Stimulated activated CD4-positive, alpha-beta T cell treated with anti-CD3 and anti-CD28 coated beads, Interleukin-4, amount 100 ng/mL, for 24 hours (primary cell): Measurements from ENCODE around the gene LRRN4CL.
"Not testable (repeated sequence)": the region's sequence is repeated elsewhere in the genome, so short reads cannot be mapped to it uniquely, and the experiment has no call there.

ENCODE experiments used
- DNase-seq: peaks from one replicate; pipeline ENCODE4 v3.0.0-alpha.2; 2020

The LRRN4CL gene

DNA sequence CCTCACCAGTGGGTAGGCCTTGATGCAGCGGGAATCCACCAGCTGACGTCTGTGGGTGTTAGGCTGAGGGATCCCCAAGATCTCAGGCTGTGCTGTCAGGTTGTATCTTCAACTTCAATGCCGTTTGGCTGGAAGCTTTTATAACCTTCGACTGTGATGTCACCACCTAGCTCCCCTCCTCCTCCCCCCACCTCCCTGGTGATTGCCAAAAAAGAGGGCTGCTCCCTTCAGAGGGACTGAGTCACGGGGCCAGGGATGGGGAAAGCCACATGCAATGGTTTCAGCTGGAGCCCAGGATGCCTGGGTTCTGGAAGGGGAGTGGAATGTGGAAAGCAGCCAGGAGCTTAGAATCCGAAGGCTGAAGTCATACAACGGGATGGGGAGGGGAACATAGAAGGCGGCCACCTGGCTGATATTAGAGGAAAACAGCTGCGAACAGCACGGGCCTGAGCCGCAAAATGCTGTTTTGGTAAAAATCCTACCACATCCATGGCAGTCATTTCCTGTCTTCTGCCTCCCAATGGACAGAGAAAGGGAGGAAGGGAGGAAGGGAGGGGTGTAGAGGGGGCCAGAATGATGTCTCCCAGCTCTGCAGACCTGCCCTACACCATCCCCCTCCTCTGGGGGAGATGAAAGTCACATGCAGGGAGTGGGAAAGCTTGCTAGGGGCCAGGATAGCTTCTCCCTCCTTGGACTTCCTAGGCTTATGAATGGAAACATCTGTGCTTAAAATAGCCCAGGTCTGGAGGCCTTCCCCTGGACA is at the start of gene LRRN4CL:
TSS of gene LRRN4CL (minus strand) at position 110 of the 763 bp plus-strand sequence. CDS start 1,022 bp downstream, outside the sequence.
- DNase-seq, result no peak

DNA sequence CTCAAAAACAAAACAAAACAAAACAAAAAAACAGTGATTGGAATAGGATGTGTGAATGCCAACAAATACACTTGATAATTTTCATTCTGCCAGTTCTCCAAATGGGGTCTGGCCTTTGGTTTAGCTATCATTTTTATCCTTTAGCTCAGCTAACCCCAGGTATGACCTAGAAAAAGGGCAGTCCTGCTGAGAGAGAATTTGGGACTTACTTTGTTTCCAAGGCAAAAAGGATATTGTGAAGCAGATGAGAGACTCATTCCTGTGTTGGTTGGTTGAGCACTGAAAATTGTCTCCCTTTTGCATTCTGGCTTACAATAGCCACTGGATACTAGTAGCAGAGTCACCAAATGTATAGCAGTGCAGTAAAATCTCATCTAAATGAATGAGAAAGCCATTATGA is 47.9 kb upstream of the LRRN4CL start:
- no peak for DNase-seq

DNA sequence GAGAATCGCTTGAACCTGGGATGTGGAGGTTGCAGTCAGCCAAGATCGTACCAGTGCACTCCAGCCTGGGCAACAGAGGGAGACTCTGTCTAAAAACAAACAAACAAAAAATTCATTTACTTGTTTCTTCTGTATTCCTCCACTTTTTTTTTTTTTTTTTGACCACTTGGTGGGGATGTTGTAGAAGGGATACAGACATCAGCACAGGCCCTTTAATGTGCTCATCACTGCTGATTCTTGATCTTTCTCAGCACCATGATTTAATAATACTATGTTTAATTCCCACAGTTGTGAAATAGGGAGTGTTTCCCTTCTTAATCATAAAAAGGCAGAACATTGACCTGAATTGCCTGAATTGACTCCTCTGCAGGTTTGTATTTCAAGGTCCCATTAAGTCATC is 43.5 kb upstream of the LRRN4CL start:
- DNase-seq, result no peak

GRCh38 chr11:62730076-62730475 is 40.7 kb upstream of the LRRN4CL start:
- not testable (repeated sequence) for DNase-seq

DNA sequence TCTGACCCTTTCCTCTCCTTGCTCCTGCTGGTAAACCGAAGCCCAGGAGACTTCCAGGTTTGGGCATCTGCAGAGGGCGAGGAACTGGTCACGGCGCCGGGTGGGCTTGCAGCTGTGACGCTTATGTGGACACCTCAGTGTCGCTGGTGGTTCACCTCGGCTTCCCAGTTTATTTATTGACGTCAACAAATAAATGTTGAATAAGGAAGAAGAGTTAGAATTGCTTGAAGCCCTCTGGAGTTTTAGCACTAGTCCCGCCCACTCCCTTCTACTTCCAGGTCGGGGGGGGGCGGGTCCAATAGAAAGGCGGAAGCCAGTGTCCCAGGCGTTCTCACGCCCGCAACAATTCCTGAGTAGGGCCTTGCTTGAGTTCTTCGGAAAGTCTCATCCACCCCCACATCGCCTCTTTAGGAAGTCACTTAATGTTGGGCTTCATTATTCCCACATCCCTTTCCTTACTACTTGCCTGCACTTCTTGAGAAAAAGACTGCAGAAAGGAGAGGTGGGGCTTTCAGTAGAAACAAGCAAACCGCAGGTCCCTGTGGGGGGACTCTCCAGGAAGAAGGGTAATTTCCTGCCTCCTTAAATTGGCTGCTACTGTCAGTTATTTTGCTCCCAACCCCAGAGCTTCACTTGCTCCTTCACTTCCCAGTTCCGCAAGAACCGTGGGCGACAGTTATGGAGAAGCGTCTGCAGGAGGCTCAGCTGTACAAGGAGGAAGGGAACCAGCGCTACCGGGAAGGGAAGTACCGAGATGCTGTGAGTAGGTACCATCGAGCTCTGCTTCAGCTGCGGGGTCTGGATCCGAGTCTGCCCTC is 39.0 kb upstream of the LRRN4CL start, which contains the start of gene TTC9C:
TSS of gene TTC9C (plus strand) at position 316 of the 818 bp plus-strand sequence. CDS start at position 679, 363 bp downstream.
- peak; percentile 87 for DNase-seq

- DNase-seq, result peak; percentile 89
Observed at GRCh38 chr11:62727872-62728170, 38.5 kb upstream of the LRRN4CL start.

DNA sequence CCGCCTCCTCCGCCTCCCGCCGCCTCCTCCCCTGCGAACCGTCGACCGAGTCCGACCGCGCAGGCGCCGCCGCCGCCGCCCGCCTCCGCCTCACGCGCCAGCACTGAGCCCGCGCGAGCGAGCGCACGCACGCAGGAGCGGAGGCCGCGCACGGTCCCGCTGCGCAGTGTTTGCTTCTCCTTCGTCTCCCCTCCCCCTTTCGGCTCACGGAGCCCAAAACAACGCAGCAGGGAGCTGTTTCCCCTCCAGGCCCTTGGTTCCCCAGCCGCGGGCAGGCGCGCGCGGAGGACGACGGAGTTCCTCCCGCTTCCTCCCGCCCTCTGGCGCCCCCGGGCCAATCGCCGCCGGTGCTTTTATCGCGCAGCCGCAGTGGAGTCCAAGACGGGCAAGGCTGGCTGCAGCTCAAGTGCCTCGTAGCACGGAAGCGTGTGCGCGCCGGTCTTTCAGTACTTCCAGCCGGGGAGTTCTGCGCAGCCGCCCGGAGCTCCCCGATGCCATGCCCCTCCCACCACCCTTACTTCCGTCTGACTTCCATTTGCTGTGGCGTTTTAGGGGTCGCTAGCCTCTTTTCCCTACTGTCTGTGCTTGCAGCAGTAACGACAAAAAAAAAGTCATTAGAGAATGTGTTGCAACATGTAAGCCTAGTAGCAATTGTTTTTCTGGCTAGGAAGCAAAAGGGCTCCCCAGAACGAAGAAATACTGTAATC is 38.0 kb upstream of the LRRN4CL start, which contains the start of gene HNRNPUL2:
TSS of gene HNRNPUL2 (minus strand) at position 293 of the 707 bp plus-strand sequence. CDS start 301 bp downstream, outside the sequence.
- peak; percentile 98 for DNase-seq

- no peak for DNase-seq
Observed at GRCh38 chr11:62726915-62727164, 37.5 kb upstream of the LRRN4CL start.

DNA sequence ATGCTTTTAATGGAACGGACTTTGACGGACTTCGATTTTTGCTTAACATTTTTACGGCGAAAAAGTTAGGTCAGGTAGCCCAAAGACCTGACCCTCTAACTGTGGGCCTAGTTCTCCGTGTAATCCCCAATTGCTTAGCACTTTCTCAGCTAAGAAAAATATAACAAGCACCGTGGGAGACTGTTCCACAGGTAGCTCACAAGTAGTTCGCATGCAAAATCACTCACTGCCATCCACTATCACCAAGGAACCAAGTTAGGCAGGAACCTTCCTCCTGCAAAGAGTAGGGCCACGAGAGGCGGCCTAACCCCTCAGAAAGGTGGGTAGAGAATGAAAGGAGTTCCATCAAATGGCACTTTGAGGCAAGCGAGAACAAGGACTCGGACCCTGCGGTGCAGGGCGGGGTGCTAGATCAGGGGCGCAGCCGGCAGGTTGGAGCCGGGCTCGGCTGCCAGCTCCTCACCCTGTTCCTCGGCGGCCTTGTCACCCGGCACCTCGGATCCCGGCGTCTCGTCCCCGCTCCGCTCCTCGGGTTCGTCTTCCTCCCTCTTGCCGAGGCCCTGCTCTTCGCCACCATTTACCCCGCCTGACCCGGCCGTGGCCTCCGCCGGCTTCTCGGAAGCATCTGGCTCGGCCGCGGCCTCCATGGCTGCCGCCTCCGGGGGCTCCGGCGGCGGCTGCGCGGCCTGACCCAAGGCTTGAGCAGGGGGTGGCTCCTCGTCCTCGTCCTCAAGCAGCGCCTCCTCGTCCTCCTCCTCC is 37.0 kb upstream of the LRRN4CL start:
- DNase-seq, result no peak

- DNase-seq, result no peak
Observed at GRCh38 chr11:62725646-62726045, 36.3 kb upstream of the LRRN4CL start.

- no peak for DNase-seq
Observed at GRCh38 chr11:62724171-62724570, 34.8 kb upstream of the LRRN4CL start.

- DNase-seq, result no peak
Observed at GRCh38 chr11:62721994-62722393, 32.7 kb upstream of the LRRN4CL start.

DNA sequence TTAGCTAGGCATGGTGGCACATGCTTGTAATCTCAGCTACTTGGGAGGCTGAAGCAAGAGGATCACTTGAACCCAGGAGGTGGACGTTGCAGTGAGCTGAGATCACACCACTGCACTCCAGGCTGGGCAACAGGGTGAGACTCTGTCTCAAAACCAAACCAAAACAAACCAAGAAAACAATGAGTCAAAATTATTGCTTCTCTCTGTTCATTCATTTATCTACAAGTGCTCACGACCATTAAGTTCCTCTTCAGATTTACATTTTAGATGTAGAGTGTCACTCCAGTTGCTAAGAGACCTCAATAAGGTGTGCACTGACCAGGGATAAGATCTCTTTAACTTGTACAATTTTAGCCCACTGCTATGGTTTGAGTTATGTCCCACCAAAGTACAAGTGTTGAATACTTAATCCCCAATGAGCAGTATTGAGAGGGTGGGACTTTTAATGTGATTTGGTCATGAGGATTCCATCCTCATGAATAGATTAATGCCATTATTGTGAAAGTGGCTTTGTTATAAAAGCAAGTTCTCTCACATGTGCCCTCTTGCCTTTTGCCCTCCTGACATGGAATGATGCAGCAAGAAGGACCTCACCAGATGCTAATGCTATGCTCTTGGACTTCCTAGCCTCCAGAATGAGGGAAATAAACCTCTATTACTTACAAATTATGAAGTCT is 30.1 kb upstream of the LRRN4CL start:
- no peak for DNase-seq

DNA sequence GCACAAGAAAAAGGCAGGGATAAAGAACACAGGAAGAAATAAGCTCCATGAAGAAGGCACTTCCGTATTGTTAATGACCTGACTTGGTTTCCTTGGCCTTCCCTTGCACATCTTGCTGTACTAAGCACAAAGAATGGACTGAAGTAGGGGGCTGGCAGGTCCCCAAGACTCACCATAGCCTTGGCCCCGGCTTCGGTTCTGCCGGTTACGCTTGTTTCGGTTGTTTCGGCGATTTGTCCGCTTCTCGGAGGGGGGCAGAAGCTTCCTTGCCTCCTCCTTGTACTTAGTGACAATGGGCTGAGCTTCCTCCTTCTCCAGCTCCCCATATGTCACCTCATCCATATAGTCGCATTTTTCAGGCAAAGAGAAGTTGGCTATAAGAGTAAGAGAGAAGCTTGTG is 27.5 kb upstream of the LRRN4CL start:
- no peak for DNase-seq

- DNase-seq, result no peak
Observed at GRCh38 chr11:62716206-62716605, 26.9 kb upstream of the LRRN4CL start.

GRCh38 chr11:62715150-62716130 is 26.1 kb upstream of the LRRN4CL start:
- DNase-seq, result no peak

- no peak for DNase-seq
Observed at GRCh38 chr11:62713343-62713742, 24.0 kb upstream of the LRRN4CL start.

DNA sequence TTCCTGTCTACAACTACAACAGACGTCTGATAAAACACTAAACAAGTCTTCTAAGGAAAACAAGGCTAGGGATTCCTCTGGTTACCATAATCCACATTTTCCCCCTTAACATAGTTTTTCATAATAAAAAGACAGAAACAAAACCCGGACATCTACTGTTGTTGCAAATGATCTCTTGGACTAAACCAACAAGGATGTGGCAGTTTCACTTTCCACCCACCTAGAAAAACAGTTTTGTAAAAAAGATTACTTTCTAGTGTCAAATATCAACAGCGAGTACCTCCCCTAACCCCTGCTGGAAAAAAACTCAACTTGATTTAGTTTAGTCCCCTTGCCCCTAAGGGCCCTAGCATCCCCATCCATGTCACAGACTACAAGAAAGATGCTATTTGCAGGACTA is 23.5 kb upstream of the LRRN4CL start:
- no peak for DNase-seq

GRCh38 chr11:62712276-62712812 is 23.0 kb upstream of the LRRN4CL start:
- no peak for DNase-seq

- peak; percentile 28 for DNase-seq
Observed at GRCh38 chr11:62710001-62710345, 20.6 kb upstream of the LRRN4CL start.
